Pancreas (tissue), 10 donors: ENCODE data around the gene DPF3. TPM values are rescaled to one million over a fixed set of nuclear protein-coding genes. Genes with fewer than 3 reads are reported as not detected.
A peak's percentile ranks its signal among the peaks of the same experiment; 100 is the strongest.

ENCODE experiments used
- ATAC-seq, 4 donors: fragments of 200-7000 bp; cut with Tn5 transposase; one replicate each; pipeline versions ENCODE4 v1.8.0 to v1.9.1; 2020; ENCODE audit warnings: mild to moderate bottlenecking in 4 of 4, moderate library complexity in 4 of 4
- DNase-seq, 6 donors: peaks; one replicate each; pipeline ENCODE4 v3.0.0-alpha.2; 2020
- FAIRE-seq: peaks from 2 replicates; lab custom pipeline; 2012; peaks lifted over from hg19 to GRCh38; lab: Jason Lieb, UNC
- H3K27ac ChIP-seq, 4 donors: fragments of 200-600 bp; sonication (generic); 1 replicate in 3 of 4; 2 replicates in 1 of 4; pipeline versions ENCODE4 v1.5.0 to v1.8.0; 2020
- H3K27me3 ChIP-seq, 4 donors: fragments of 200-600 bp; one replicate each; pipeline ENCODE4 v1.8.0; 2021
- H3K36me3 ChIP-seq, 3 donors: fragments of 200-600 bp; sonication (generic) in 1 of 3; one replicate each; pipeline versions ENCODE4 v1.5.0 to v1.8.0; 2020 to 2021
- H3K4me1 ChIP-seq, 3 donors: fragments of 200-600 bp; one replicate each; pipeline ENCODE4 v1.8.0; 2021
- H3K4me3 ChIP-seq, 4 donors: fragments of 200-600 bp; sonication (generic) in 2 of 4; one replicate each; pipeline versions ENCODE4 v1.5.0 to v1.8.0; 2020 to 2021
- H3K9me3 ChIP-seq, 4 donors: fragments of 200-600 bp; one replicate each; pipeline ENCODE4 v1.8.0; 2021
- CTCF ChIP-seq, 4 donors: fragments of 200-600 bp; sonication (generic) in 3 of 4; IDR thresholded peaks; one replicate each; pipeline versions ENCODE4 v1.5.0 to v1.8.0; 2021; ENCODE audit warnings: antibody characterized with exemption in 4 of 4
- WGBS, 2 donors: extraction: QIAGEN DNeasy Blood & Tissue Kit; methylation state at CpG; one replicate each; pipeline ENCODE4 v1.1.7; 2013; 5-methylcytosine and 5-hydroxymethylcytosine counted together
- intact Hi-C, 3 donors: fragments of 100-400 bp; cut with DNase I; formaldehyde crosslinking; loops; one replicate each; pipeline versions ENCODE4 v1.11.1 to v1.14.2; 2022
- polyA plus RNA-seq, 2 donors: library from polyadenylated mRNA; stranded (reverse); fragments of 200-250 nt; gene quantifications; one replicate each; pipeline ENCODE4 v1.2.3, GENCODE V29; 2013
- total RNA-seq, 6 donors: library from RNA; stranded (reverse); fragmentation: NEBNext Ultra II Directional in 4 of 6; extraction: Animal tissue kit (Norgen Biotek cat#: 25700) in 4 of 6; gene quantifications; one replicate each; pipeline versions ENCODE4 v1.2.1 to v1.2.4, GENCODE V29; 2021 to 2023
- donor health status: healthy with polysubstance abuse.
- donor health status: DM: no; HTN: no; CAD: no; lungs with moderate emphysema.
- donor health status: DM: no; HTN: no; CAD: no.
- donor health status: control.
- donor health status: control.
- donor health status: Bipolar disorder and iron deficiency.
- donor health status: DM: yes; HTN: yes; CAD: no.
- donor health status: DM: no; HTN: no; CAD: no.
- donor health status: DM: no; HTN: no; CAD: no.
- donor health status: DM: yes; HTN: yes; CAD: no.

The DPF3 gene
- total and polyA plus RNA-seq, 8 donors = 0.14 to 1.3 (median 0.86) TPM

- WGBS, 2 donors = 40 to 43% methylated on average over 3 of the region's 3 CpGs
- FAIRE-seq = no peak
- intact Hi-C loops = no loop called here
- Histone ChIP-seq H3K36me3 (no peaks in the 10 kb centered on the region), H3K4me3 (no peak overlapping the region), H3K9me3 (no peaks in the 10 kb centered on the region), H3K4me1 (peaks cover 0 to 4% (median 0%) of the 10 kb centered on the region in 3 donors), H3K27ac (no peak overlapping the region), H3K27me3 (no peaks in the 10 kb centered on the region)
- ATAC-seq = peak; percentile 87 to 99 (median 94)
- no peak for TF ChIP-seq CTCF (IDR thresholded peaks at IDR 0.05)
- DNase-seq = peak in 4 of 6 donors; percentile 62 to 66 (median 63)
These were observed 201.2 kb downstream of the DPF3 start for GRCh38 chr14:72692696-72693095.

GRCh38 chr14:72690324-72690723, 203.6 kb downstream of the DPF3 start:
- H3K27ac ChIP-seq = no peak overlapping the region
- no peak for ATAC-seq
- DNase-seq = no peak
- no peak overlapping the region for H3K4me3 ChIP-seq
- WGBS, 2 donors = 91 to 94% methylated on average over 14 of the region's 14 CpGs
- no peaks in the 10 kb centered on the region for H3K27me3 ChIP-seq
- H3K9me3 ChIP-seq = no peaks in the 10 kb centered on the region
- no peak for FAIRE-seq
- TF ChIP-seq CTCF (IDR thresholded peaks at IDR 0.05) = no peak
- H3K36me3 ChIP-seq = no peaks in the 10 kb centered on the region
- peaks cover 0 to 4% (median 0%) of the 10 kb centered on the region in 3 donors for H3K4me1 ChIP-seq
- intact Hi-C loops = no loop called here

GRCh38 chr14:72688990-72689671, 204.8 kb downstream of the DPF3 start:
- no peak for TF ChIP-seq CTCF (IDR thresholded peaks at IDR 0.05)
- H3K4me1 ChIP-seq = peaks cover 0 to 4% (median 0%) of the 10 kb centered on the region in 3 donors
- ATAC-seq (no peak), FAIRE-seq (no peak), DNase-seq (no peak)
- H3K9me3 ChIP-seq = no peaks in the 10 kb centered on the region
- intact Hi-C loops = no loop called here
- 81 to 82% methylated on average over 15 of the region's 15 CpGs for WGBS, 2 donors
- H3K27me3 ChIP-seq = no peaks in the 10 kb centered on the region
- no peaks in the 10 kb centered on the region for H3K36me3 ChIP-seq
- no peak overlapping the region for H3K27ac ChIP-seq
- H3K4me3 ChIP-seq = no peak overlapping the region

GRCh38 chr14:72686832-72687231, 207.1 kb downstream of the DPF3 start:
- Histone ChIP-seq H3K4me3 (no peak overlapping the region), H3K27ac (no peak overlapping the region), H3K9me3 (no peaks in the 10 kb centered on the region), H3K36me3 (no peaks in the 10 kb centered on the region), H3K4me1 (no peaks in the 10 kb centered on the region), H3K27me3 (no peaks in the 10 kb centered on the region)
- no peak for TF ChIP-seq CTCF (IDR thresholded peaks at IDR 0.05)
- 95% methylated on average over 2 of the region's 2 CpGs for WGBS, 2 donors
- FAIRE-seq (no peak), DNase-seq (no peak), ATAC-seq (no peak)
- intact Hi-C loops = no loop called here

GRCh38 chr14:72686101-72686500, 207.8 kb downstream of the DPF3 start:
- H3K9me3 ChIP-seq = no peaks in the 10 kb centered on the region
- 79 to 81% methylated on average over 1 of the region's 1 CpG for WGBS, 2 donors
- ATAC-seq = no peak
- intact Hi-C loops = no loop called here
- no peak overlapping the region for H3K27ac ChIP-seq
- H3K4me3 ChIP-seq = no peak overlapping the region
- no peak for FAIRE-seq
- no peaks in the 10 kb centered on the region for H3K27me3 ChIP-seq
- no peak for DNase-seq
- no peaks in the 10 kb centered on the region for H3K36me3 ChIP-seq
- no peaks in the 10 kb centered on the region for H3K4me1 ChIP-seq
- TF ChIP-seq CTCF (IDR thresholded peaks at IDR 0.05) = no peak
